CD8-positive, alpha-beta memory T cell (primary cell): ENCODE measurements around the gene WDR33. TPM values are rescaled to one million over a fixed set of nuclear protein-coding genes. Genes with fewer than 3 reads are reported as not detected.

Source experiments
- CTCF ChIA-PET: fragments of 350-600 bp; sonication (Branson Sonifier 250); formaldehyde crosslinking; loops from one replicate; lab custom pipeline; 2021; ENCODE audit warnings: antibody characterized with exemption; lab: Charles Lee
- POLR2A ChIA-PET: fragments of 350-600 bp; sonication (Branson Sonifier 250); formaldehyde crosslinking; loops from one replicate; lab custom pipeline; 2021; ENCODE audit warnings: antibody characterized with exemption; lab: Charles Lee
- DNase-seq, 5 donors: peaks; one replicate each; pipeline versions ENCODE4 v3.0.0 to v3.0.0-alpha.2; 2020 to 2022; ENCODE audit warnings: mixed read lengths in 1 of 5
- H3K27ac ChIP-seq: one replicate; pipeline ENCODE4 v1.7.0; 2013; ENCODE audit warnings: low read depth, mild to moderate bottlenecking, low read length, moderate library complexity
- H3K27me3 ChIP-seq: 2 replicates; pipeline ENCODE4 v1.7.0; 2013; ENCODE audit warnings: low read length, mild to moderate bottlenecking; ENCODE audit not compliant: insufficient read depth, poor library complexity, severe bottlenecking
- H3K36me3 ChIP-seq: 2 replicates; pipeline ENCODE4 v1.7.0; 2013; ENCODE audit warnings: mild to moderate bottlenecking, low read length, moderate library complexity; ENCODE audit not compliant: insufficient read depth
- H3K4me1 ChIP-seq: 2 replicates; pipeline ENCODE4 v1.7.0; 2013; ENCODE audit warnings: mild to moderate bottlenecking, low read length, moderate library complexity; ENCODE audit not compliant: insufficient read depth
- H3K4me3 ChIP-seq: 2 replicates; pipeline ENCODE4 v1.7.0; 2013; ENCODE audit warnings: mild to moderate bottlenecking, low read length
- H3K9me3 ChIP-seq: 2 replicates; pipeline ENCODE4 v1.7.0; 2013; ENCODE audit warnings: mild to moderate bottlenecking, low read length
- H3K27ac Mint-ChIP-seq, 8 donors: one replicate each; pipeline ENCODE4 v1.8.0; 2020 to 2021; ENCODE audit warnings: mixed read lengths in 8 of 8, mild to moderate bottlenecking in 6 of 8, inconsistent platforms in 3 of 8, moderate library complexity in 3 of 8
- H3K27me3 Mint-ChIP-seq, 2 donors: one replicate each; pipeline ENCODE4 v1.8.0; 2020 to 2021; ENCODE audit warnings: mixed read lengths in 2 of 2, mild to moderate bottlenecking in 1 of 2, moderate library complexity in 1 of 2
- H3K36me3 Mint-ChIP-seq, 3 donors: one replicate each; pipeline ENCODE4 v1.8.0; 2020 to 2021; ENCODE audit warnings: mixed read lengths in 3 of 3, inconsistent platforms in 1 of 3, mild to moderate bottlenecking in 1 of 3
- H3K4me1 Mint-ChIP-seq, 3 donors: one replicate each; pipeline ENCODE4 v1.8.0; 2020 to 2021; ENCODE audit warnings: mixed read lengths in 3 of 3, inconsistent platforms in 1 of 3, mild to moderate bottlenecking in 1 of 3
- H3K4me3 Mint-ChIP-seq, 7 donors: one replicate each; pipeline ENCODE4 v1.8.0; 2020 to 2021; ENCODE audit warnings: mixed read lengths in 7 of 7, mild to moderate bottlenecking in 6 of 7, moderate library complexity in 4 of 7, inconsistent platforms in 2 of 7
- H3K9me3 Mint-ChIP-seq, 5 donors: one replicate each; pipeline ENCODE4 v1.8.0; 2020 to 2022; ENCODE audit warnings: mixed read lengths in 5 of 5, mild to moderate bottlenecking in 3 of 5, moderate library complexity in 2 of 5, inconsistent platforms in 1 of 5
- polyA plus RNA-seq: library from polyadenylated mRNA; unstranded; fragments of 300-500 nt; fragmentation: Illumina TruSeq; gene quantifications from one replicate; pipeline ENCODE4 v1.2.3, GENCODE V29; 2021
- total RNA-seq, 2 experiments: library from RNA; stranded (reverse); gene quantifications; one replicate each; pipeline ENCODE4 v1.2.3, GENCODE V29; 2021

WDR33 gene
- total and polyA plus RNA-seq, 3 experiments from 2014 or later: 51.6 to 88.1 (median 84.8) TPM

- no peaks in the 10 kb centered on the region for H3K27me3 Mint-ChIP-seq
- H3K9me3 Mint-ChIP-seq: no peaks in the 10 kb centered on the region
- no peak for DNase-seq
- CTCF ChIA-PET: no interaction called here
- no peaks in the 10 kb centered on the region for H3K9me3 ChIP-seq
- no peak overlapping the region for H3K4me3 ChIP-seq
- H3K36me3 Mint-ChIP-seq: peaks cover 19 to 77% (median 37%) of the 10 kb centered on the region in 3 donors
- H3K4me1 Mint-ChIP-seq: peaks cover 0 to 2% (median 0%) of the 10 kb centered on the region in 3 donors
- POLR2A ChIA-PET: no interaction called here
- peaks cover 47% of the 10 kb centered on the region for H3K36me3 ChIP-seq
- H3K4me3 Mint-ChIP-seq: no peak overlapping the region
- H3K27ac ChIP-seq: no peak overlapping the region
- H3K27me3 ChIP-seq: no peaks in the 10 kb centered on the region
- no peak overlapping the region for H3K27ac Mint-ChIP-seq
- H3K4me1 ChIP-seq: no peaks in the 10 kb centered on the region
Measured at GRCh38 chr2:127721978-127722355, 89.0 kb downstream of the WDR33 start.

DNA sequence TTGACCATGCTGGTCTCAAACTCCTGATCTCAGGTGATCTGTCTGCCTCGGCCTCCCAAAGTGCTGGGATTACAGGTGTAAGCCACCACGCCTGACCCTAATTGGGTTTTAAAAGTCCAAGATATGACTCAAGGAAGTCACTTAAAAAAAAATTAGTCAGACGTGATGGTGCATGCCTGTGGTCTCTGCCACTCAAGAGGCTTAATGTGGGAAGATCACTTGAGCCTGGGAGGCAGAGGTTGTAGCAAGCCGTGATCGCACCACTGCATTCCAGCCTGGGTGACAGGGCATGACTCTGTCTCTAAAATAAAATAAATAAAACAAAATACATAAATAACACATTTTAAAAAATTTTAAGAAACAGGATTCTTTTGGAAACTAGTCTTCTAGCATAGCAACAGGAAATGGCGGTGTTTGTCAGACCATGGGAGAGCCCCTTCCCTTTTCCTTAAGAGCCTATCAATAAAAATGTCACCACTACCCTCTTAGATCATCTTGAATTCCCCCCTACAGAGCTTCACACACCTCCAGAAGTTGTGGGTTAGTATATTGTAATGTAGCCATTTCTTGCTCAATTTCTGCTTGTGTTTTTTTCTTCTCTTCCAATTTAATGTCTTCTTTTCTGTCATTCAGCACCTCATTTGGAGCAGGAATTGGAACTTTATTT is 89.5 kb downstream of the WDR33 start:
- peak overlapping the region in 1 of 8 donors; percentile 57 for H3K27ac Mint-ChIP-seq
- peaks cover 0 to 2% (median 0%) of the 10 kb centered on the region in 3 donors for H3K4me1 Mint-ChIP-seq
- H3K27me3 ChIP-seq: no peaks in the 10 kb centered on the region
- ChIA-PET CTCF (no interaction called here), POLR2A (no interaction called here)
- H3K27ac ChIP-seq: no peak overlapping the region
- DNase-seq: no peak
- no peaks in the 10 kb centered on the region for H3K27me3 Mint-ChIP-seq
- no peak overlapping the region for H3K4me3 Mint-ChIP-seq
- no peaks in the 10 kb centered on the region for H3K4me1 ChIP-seq
- peaks cover 52% of the 10 kb centered on the region for H3K36me3 ChIP-seq
- no peaks in the 10 kb centered on the region for H3K9me3 ChIP-seq
- H3K36me3 Mint-ChIP-seq: peaks cover 18 to 77% (median 37%) of the 10 kb centered on the region in 3 donors
- no peak overlapping the region for H3K4me3 ChIP-seq
- no peaks in the 10 kb centered on the region for H3K9me3 Mint-ChIP-seq

GRCh38 chr2:127719301-127720218 is 91.4 kb downstream of the WDR33 start:
- no peaks in the 10 kb centered on the region for H3K4me1 Mint-ChIP-seq
- DNase-seq: no peak
- H3K27me3 Mint-ChIP-seq: no peaks in the 10 kb centered on the region
- no peak overlapping the region for H3K27ac Mint-ChIP-seq
- H3K4me3 ChIP-seq: no peak overlapping the region
- no peaks in the 10 kb centered on the region for H3K4me1 ChIP-seq
- ChIA-PET POLR2A (no interaction called here), CTCF (no interaction called here)
- no peaks in the 10 kb centered on the region for H3K9me3 ChIP-seq
- no peak overlapping the region for H3K27ac ChIP-seq
- H3K9me3 Mint-ChIP-seq: no peaks in the 10 kb centered on the region
- H3K36me3 Mint-ChIP-seq: peaks cover 10 to 79% (median 33%) of the 10 kb centered on the region in 3 donors
- no peak overlapping the region for H3K4me3 Mint-ChIP-seq
- H3K36me3 ChIP-seq: peaks cover 51% of the 10 kb centered on the region
- no peaks in the 10 kb centered on the region for H3K27me3 ChIP-seq

- H3K9me3 Mint-ChIP-seq: no peaks in the 10 kb centered on the region
- Histone ChIP-seq H3K4me1 (no peaks in the 10 kb centered on the region), H3K9me3 (no peaks in the 10 kb centered on the region), H3K4me3 (no peak overlapping the region), H3K27ac (no peak overlapping the region), H3K27me3 (no peaks in the 10 kb centered on the region), H3K36me3 (peaks cover 45% of the 10 kb centered on the region)
- no peaks in the 10 kb centered on the region for H3K4me1 Mint-ChIP-seq
- H3K27me3 Mint-ChIP-seq: no peaks in the 10 kb centered on the region
- ChIA-PET CTCF (interaction anchor here (1.3 kb wide), 1 partner anchor 11 kb away, joined by 4 read pairs; no protein-coding TSS in a partner anchor), POLR2A (interaction anchor here (0.8 kb wide), 1 partner anchor 339 kb away, joined by 3 read pairs; no protein-coding TSS in a partner anchor)
- H3K4me3 Mint-ChIP-seq: no peak overlapping the region
- H3K36me3 Mint-ChIP-seq: peaks cover 7 to 81% (median 28%) of the 10 kb centered on the region in 3 donors
- H3K27ac Mint-ChIP-seq: no peak overlapping the region
- no peak for DNase-seq
Measured at GRCh38 chr2:127718271-127718670, 92.7 kb downstream of the WDR33 start.

DNA sequence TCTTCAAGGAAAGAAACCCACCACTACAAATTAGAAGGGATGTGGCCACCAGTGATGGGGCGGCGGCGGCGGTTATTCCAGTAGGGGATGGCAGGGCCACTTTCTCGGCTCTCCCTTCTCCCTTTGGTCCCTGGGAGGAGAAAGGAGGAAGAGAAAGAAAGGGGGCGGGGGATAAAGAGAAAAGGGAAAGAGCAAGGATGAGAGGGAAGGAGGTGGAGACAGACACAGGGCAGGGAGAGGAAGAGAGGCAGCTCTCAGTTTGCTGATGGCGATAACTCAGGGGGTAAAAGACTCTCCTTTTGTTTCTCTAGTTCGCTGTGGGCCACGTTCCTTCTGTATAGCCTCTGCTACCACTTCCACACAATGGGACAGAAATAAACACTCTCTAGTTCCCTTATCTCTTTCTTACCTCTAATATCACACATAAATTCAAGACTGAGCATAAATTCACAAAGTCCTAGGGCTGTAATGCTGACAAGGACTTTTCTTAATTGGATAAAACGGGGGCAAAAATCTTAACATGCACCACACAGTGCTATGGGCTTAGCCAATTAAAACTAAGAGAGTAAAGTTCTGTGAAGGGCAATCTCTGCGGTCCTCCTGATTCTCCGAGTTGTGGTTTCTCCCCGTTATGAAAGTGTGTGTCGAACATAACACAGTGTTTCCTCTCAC is 95.1 kb downstream of the WDR33 start:
- POLR2A ChIA-PET: no interaction called here

DNA sequence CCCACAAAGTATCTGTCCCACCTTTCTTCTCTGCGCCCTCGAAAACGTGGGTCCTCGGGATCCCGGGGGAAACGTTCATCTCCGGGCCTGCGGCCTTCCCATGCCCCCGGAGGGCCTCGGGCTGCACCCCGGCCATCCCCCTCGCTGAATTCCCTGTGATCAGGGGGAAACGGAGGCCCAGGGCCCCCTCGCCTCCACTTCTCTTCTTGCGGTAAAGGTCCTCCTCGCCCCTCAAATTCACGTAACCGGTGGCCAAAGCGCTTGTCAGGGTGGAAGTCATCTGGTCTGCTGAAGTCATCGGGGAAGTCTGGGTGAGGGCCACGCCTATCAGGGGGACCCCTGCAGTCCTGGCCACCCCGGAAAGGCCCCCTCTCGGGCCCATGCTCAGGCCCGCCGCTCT is 97.4 kb downstream of the WDR33 start:
- H3K4me1 ChIP-seq: no peaks in the 10 kb centered on the region
- POLR2A ChIA-PET: no interaction called here
- CTCF ChIA-PET: interaction anchor here (1.0 to 1.1 kb wide), 2 partner anchors 10 to 11 kb away, joined by 3 read pairs; no protein-coding TSS in a partner anchor
- Mint-ChIP-seq H3K9me3 (no peaks in the 10 kb centered on the region), H3K27me3 (no peaks in the 10 kb centered on the region), H3K4me3 (no peak overlapping the region), H3K4me1 (no peaks in the 10 kb centered on the region), H3K27ac (no peak overlapping the region), H3K36me3 (peaks cover 0 to 70% (median 17%) of the 10 kb centered on the region in 3 donors)
- no peaks in the 10 kb centered on the region for H3K9me3 ChIP-seq
- no peaks in the 10 kb centered on the region for H3K27me3 ChIP-seq
- no peak for DNase-seq
- H3K4me3 ChIP-seq: no peak overlapping the region
- peaks cover 20% of the 10 kb centered on the region for H3K36me3 ChIP-seq
- no peak overlapping the region for H3K27ac ChIP-seq

More for the DNA sequence above, 95.1 kb downstream of the WDR33 start:
- H3K4me1 Mint-ChIP-seq: no peaks in the 10 kb centered on the region
- H3K27me3 Mint-ChIP-seq: no peaks in the 10 kb centered on the region
- Histone ChIP-seq H3K27me3 (no peaks in the 10 kb centered on the region), H3K9me3 (no peaks in the 10 kb centered on the region), H3K4me1 (no peaks in the 10 kb centered on the region), H3K4me3 (no peak overlapping the region), H3K36me3 (peaks cover 25% of the 10 kb centered on the region), H3K27ac (no peak overlapping the region)
- no peaks in the 10 kb centered on the region for H3K9me3 Mint-ChIP-seq
- no peak overlapping the region for H3K4me3 Mint-ChIP-seq
- peaks cover 0 to 69% (median 17%) of the 10 kb centered on the region in 3 donors for H3K36me3 Mint-ChIP-seq
- DNase-seq: no peak
- H3K27ac Mint-ChIP-seq: peak overlapping the region in 3 of 8 donors; percentile 5 to 91 (median 62)
- CTCF ChIA-PET: no interaction called here

GRCh38 chr2:127712999-127713398 is 98.0 kb downstream of the WDR33 start:
- Mint-ChIP-seq H3K4me3 (no peak overlapping the region), H3K4me1 (no peaks in the 10 kb centered on the region), H3K27ac (no peak overlapping the region), H3K36me3 (peaks cover 0 to 69% (median 15%) of the 10 kb centered on the region in 3 donors), H3K27me3 (no peaks in the 10 kb centered on the region), H3K9me3 (no peaks in the 10 kb centered on the region)
- ChIA-PET POLR2A (no interaction called here), CTCF (interaction anchor here (1.0 to 1.1 kb wide), 2 partner anchors 9 to 11 kb away, joined by 3 read pairs; no protein-coding TSS in a partner anchor)
- Histone ChIP-seq H3K4me1 (no peaks in the 10 kb centered on the region), H3K9me3 (no peaks in the 10 kb centered on the region), H3K36me3 (peaks cover 25% of the 10 kb centered on the region), H3K27ac (no peak overlapping the region), H3K4me3 (no peak overlapping the region), H3K27me3 (no peaks in the 10 kb centered on the region)
- DNase-seq: no peak
